Measurements from ENCODE around the gene SLC38A7. TPM values are rescaled to one million over a fixed set of nuclear protein-coding genes. Genes with fewer than 3 reads are reported as not detected.

SLC38A7 gene
- total RNA-seq, 1 experiment from 2014 or later: 16.1 TPM

- DNase-seq: no peak
- Histone ChIP-seq H3K27me3 (ENCODE audit: control insufficient read depth, insufficient read depth, low read length) (no peaks in the 10 kb centered on the region), H3K4me3 (ENCODE audit: insufficient read depth, low read depth, low read length) (no peak overlapping the region), H3K36me3 (replicated peaks; ENCODE audit: control insufficient read depth, insufficient read depth, low read length) (no peaks in the 10 kb centered on the region)
Observed at GRCh38 chr16:58634265-58634802, 50.2 kb downstream of the SLC38A7 start.

GRCh38 chr16:58629733-58630640 is 54.6 kb downstream of the SLC38A7 start, which contains the start of gene CNOT1:
TSS of gene CNOT1 (minus strand) at chr16:58629826. CDS start at chr16:58599337, 30,489 bp downstream.
- peak; percentile 97 for DNase-seq
- H3K36me3 ChIP-seq (replicated peaks; ENCODE audit: control insufficient read depth, insufficient read depth, low read length): no peaks in the 10 kb centered on the region; the same call in 1 of the 2 replicates
- no peaks in the 10 kb centered on the region for H3K27me3 ChIP-seq (ENCODE audit: control insufficient read depth, insufficient read depth, low read length)
- H3K4me3 ChIP-seq (ENCODE audit: insufficient read depth, low read depth, low read length): peak within 1 kb of the TSS; percentile 100

GRCh38 chr16:58628845-58629732 is 55.5 kb downstream of the SLC38A7 start:
- Histone ChIP-seq H3K27me3 (ENCODE audit: control insufficient read depth, insufficient read depth, low read length) (no peaks in the 10 kb centered on the region), H3K36me3 (replicated peaks; ENCODE audit: control insufficient read depth, insufficient read depth, low read length) (peaks cover under 1% of the 10 kb centered on the region), H3K4me3 (ENCODE audit: insufficient read depth, low read depth, low read length) (peak overlapping the region; percentile 100)
- peak; percentile 23 for DNase-seq

GRCh38 chr16:58624209-58624608 is 60.4 kb downstream of the SLC38A7 start:
- H3K27me3 ChIP-seq (ENCODE audit: control insufficient read depth, insufficient read depth, low read length): no peaks in the 10 kb centered on the region
- no peak for DNase-seq
- no peak overlapping the region for H3K4me3 ChIP-seq (ENCODE audit: insufficient read depth, low read depth, low read length)
- peaks cover 7% of the 10 kb centered on the region for H3K36me3 ChIP-seq (replicated peaks; ENCODE audit: control insufficient read depth, insufficient read depth, low read length)

DNA sequence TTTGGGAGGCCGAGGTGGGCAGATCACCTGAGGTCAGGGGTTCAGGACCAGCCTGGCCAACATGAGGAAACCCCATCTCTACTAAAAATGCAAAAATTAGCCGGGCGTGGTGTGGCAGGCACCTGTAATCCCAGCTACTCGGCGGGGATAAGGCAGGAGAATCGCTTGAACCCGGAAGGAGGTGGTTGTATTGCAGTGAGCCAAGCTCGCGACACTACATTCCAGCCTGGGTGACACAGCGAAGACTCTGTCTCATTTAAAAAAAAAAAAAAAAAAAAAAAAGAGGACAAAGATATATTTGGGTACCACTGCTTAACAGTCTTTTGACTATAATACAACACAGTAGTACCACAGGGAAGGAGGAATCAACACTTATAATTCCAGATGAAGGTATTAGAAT is 64.2 kb downstream of the SLC38A7 start:
- H3K27me3 ChIP-seq (ENCODE audit: control insufficient read depth, insufficient read depth, low read length): no peaks in the 10 kb centered on the region
- no peak for DNase-seq
- H3K4me3 ChIP-seq (ENCODE audit: insufficient read depth, low read depth, low read length): no peak overlapping the region
- H3K36me3 ChIP-seq (replicated peaks; ENCODE audit: control insufficient read depth, insufficient read depth, low read length): peaks cover 13% of the 10 kb centered on the region

- no peaks in the 10 kb centered on the region for H3K27me3 ChIP-seq (ENCODE audit: control insufficient read depth, insufficient read depth, low read length)
- H3K36me3 ChIP-seq (replicated peaks; ENCODE audit: control insufficient read depth, insufficient read depth, low read length): peaks cover 6% of the 10 kb centered on the region
- no peak for DNase-seq
Observed at GRCh38 chr16:58615280-58615679, 69.3 kb downstream of the SLC38A7 start.

More at GRCh38 chr16:58615280-58615679, 69.3 kb downstream of the SLC38A7 start:
- no peak overlapping the region for H3K4me3 ChIP-seq (ENCODE audit: insufficient read depth, low read depth, low read length)

Other genes starting within 250 kb of the SLC38A7 start
- 24.9 and 27.6 TPM in 2 replicates for gene NDRG4, start 184.6 kb downstream of the SLC38A7 start, total RNA-seq (2014; rRNA removed; shearing (Covaris generic))
- 32.2 and 39.4 TPM in 2 replicates for gene SETD6, start 169.3 kb downstream of the SLC38A7 start, total RNA-seq (2014; rRNA removed; shearing (Covaris generic))
- 198 and 256 TPM in 2 replicates for gene CNOT1, start 54.9 kb downstream of the SLC38A7 start, total RNA-seq (2014; rRNA removed; shearing (Covaris generic))
- 138 and 144 TPM in 2 replicates for gene GOT2, start 49.5 kb upstream of the SLC38A7 start, total RNA-seq (2014; rRNA removed; shearing (Covaris generic))